GM18526 (cell line): ENCODE data around the gene PARP3.

Experiments
- POLR2A ChIP-seq: IDR thresholded peaks from 3 replicates; pipeline ENCODE4 v1.6.1; 2011; ENCODE audit not compliant: insufficient read length; ENCODE audit errors: extremely low read depth

PARP3 gene

DNA sequence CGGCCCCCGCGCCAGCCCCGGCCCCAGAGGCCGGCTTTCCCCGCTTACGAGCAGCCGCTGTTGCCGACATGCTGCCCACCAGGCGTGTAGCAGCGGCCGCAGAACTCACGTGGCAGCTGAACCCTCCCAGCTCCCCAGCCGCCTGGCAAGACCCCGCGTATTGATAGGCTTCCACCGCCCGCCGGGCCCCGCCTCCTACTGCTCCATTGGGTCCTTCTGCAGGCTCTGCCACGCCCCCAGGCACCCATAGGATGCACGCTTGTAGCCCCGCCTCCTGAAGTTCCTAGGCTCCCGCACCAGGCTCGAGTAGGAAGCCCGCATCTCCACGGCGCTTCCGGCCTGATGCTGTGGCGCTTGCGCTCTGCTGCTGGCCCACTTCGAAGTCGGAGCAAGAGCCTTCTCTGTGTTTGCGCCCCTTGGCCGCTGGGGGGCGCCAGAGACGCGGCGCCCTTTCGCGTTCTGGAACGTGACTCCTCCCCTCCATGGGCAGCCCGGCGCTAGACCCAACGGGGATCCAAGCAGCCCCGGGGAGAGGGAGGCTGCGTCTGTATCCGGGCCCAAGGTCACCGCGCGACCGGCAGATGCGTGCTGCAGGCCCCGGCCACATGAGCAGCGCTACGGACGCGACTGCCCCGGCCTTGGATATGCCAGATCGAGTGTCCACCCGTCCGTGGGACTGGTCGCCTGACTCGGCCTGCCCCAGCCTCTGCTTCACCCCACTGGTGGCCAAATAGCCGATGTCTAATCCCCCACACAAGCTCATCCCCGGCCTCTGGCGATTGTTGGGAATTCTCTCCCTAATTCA lies at the start of gene PARP3, which contains the start of gene RRP9:
Gene PARP3, plus strand, starts transcription at position 566 of the 805 bp plus-strand sequence. CDS start 993 bp downstream, outside the sequence.
Gene RRP9, minus strand, starts transcription at position 107 of the 805 bp plus-strand sequence. Its CDS starts 37 bp downstream, at position 70.
- peak; percentile 73 for TF ChIP-seq POLR2A

GRCh38 chr3:51894391-51894790 lies 47.8 kb upstream of the PARP3 start:
- no peak for TF ChIP-seq POLR2A

GRCh38 chr3:51894939-51895338 lies 47.2 kb upstream of the PARP3 start:
- no peak for TF ChIP-seq POLR2A

- TF ChIP-seq POLR2A = no peak
These were observed 45.4 kb upstream of the PARP3 start for GRCh38 chr3:51896607-51897305.

DNA sequence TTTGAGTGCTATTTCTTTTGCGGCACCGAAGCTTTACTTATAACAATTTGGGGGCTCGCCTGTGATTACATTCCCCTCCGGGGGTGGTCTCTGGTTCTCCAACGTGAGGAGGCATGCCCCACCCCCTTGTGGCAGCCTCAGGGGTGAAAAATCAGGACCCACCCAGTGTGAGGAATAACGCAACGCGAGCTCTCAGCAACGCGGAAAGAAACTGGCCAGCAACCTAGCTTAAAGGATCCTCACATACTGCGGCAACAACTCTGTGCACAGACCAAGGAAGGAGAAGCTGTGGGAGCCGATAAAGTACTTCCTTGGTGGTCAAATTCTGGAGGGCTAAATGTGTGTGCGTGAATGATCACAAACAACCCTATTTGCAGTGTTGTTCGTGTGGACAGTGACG lies 44.8 kb upstream of the PARP3 start:
- TF ChIP-seq POLR2A = no peak

DNA sequence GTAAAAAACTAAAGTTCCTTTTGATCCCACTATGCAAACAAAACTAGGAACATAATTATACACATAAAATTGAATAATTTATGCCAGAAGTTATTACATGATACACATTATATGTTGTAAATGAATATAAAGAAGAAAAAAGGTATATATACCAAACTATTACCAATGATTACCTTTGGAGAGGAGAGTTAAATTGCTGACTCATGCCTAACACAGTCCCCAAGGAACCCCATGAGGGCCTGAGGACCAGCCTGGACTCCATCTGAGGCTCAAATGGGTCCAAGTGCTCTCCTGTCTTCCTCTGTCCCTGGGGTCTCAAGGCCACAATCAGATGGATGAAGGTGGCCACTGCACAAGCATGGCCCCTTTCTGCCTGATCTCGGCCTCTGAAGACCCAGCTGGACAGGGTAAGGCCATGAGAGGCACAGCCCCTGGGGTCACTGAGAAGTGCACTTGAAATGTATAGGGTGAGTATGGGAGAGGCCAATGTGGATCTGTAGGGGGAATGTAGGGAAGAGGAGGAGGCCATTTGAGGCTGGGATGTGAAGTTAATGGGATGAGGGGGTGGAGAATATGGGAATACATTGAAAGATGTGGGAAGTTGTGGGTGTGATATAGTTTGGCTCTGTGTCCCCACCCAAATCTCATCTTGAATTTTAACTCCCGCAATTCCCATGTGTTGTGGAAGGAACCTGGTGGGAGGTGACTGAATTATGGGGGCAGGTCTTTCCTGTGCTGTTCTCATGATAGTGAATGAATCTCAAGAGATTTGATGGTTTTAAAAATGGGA lies 37.9 kb upstream of the PARP3 start:
- no peak for TF ChIP-seq POLR2A

GRCh38 chr3:51908026-51908425 lies 34.1 kb upstream of the PARP3 start:
- TF ChIP-seq POLR2A = no peak

DNA sequence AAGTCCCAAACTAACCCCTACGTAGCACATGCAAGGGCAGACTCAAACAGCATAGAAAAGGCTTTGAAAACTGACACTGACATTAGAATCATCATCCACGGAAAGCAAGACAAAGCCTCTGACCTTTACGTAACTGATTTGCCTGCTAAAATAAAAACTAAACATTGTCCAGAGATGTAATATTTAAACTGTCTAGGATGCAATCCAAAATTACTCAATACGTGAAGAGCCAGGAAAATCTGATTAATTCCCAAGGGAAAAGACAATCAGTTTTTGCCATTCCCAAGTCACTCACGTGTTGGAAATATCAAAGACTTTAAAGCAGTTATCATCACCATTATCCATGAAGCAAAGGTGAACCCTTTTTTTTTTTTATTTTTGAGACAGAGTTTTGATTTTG lies 25.7 kb upstream of the PARP3 start:
- TF ChIP-seq POLR2A = no peak

- TF ChIP-seq POLR2A = no peak
These were observed 21.0 kb upstream of the PARP3 start for GRCh38 chr3:51921081-51921578.

DNA sequence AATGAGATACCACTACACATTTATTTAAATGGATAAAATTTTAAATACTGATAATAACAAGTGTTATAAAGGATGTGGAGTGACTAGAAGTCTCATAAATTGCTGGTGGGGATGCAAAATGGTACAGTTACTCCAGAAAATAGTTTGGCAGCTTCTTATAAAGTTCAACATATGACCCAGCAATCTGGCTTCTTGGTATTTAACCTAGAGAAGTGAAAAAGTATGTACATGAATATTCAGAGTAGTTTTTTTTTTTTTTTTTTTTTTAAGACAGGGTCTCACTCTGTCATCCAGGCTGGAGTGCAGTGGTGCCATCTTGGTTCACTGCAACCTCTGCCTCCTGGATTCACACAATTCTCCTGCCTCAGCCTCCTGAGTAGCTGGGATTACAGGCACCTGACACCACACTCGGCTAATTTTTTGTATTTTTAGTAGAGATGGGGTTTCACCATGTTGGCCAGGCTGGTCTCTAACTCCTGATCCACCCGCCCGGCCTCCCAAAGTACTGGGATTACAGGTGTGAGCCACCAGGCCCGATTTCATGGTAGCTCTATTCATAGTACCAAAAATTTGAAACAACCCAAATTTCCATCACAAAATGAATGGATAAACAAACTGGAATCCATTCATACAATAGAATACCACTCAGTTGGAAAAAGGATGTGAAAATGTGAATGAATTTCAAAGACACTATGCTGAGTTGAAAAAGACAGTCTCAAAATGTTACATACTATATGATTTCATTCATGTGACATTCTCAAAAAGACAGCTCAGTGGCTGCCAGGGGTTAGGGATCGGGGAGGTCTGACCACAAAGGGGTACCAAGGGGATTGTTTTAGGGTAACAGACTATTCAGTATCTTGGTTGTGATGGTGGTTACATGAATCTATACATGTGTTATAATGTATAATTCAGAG lies 14.8 kb upstream of the PARP3 start:
- TF ChIP-seq POLR2A = no peak

DNA sequence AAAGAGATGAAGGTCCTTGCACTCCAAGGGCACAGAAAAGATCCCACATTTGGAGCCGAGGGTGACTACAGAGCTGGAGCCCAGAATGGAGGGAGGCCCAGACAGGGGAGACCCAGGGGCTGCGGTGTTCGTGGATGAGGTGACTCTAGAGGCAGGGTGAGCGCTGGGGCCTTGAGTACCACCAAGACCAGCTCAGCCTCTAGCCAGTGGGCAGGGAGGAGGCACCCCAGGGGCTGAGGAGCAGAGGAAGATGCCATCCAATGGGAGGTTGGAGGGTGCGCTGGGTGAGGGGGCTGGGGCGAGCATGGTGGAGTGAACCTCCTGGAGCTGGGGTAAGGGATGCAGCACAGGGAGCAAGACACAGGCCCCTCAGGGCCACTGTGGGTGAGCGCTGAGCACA lies 13.7 kb upstream of the PARP3 start:
- no peak for TF ChIP-seq POLR2A

DNA sequence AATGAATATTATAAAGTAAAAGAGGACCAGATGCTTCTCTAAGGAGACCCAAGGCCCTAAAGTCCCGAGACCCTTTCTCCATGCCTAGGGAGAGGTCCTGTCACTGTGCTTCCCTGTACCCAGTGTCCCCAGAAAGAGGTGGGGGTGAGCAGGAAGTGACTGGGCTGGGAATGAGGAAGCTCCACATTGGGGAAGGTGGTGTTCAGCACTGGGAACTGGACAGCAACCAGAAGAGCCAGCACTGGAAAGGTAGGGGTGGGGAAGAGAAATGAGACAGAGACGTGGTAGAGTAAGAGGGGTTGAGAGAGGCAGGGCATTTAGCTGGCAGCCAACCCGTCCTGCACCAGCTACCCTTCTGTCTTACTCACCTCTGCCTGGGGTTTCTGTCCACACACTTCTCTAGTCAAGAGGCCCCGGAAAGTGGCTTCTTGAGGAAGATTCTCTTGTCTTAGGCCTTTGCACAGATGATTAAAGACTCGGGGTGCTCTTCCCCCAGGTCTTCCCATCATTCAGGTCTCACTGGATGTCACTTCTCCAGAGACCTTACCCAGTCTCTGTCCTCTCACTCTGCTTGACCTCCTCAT lies 12.7 kb upstream of the PARP3 start:
- no peak for TF ChIP-seq POLR2A

GRCh38 chr3:51930439-51930838 lies 11.7 kb upstream of the PARP3 start:
- TF ChIP-seq POLR2A = no peak

DNA sequence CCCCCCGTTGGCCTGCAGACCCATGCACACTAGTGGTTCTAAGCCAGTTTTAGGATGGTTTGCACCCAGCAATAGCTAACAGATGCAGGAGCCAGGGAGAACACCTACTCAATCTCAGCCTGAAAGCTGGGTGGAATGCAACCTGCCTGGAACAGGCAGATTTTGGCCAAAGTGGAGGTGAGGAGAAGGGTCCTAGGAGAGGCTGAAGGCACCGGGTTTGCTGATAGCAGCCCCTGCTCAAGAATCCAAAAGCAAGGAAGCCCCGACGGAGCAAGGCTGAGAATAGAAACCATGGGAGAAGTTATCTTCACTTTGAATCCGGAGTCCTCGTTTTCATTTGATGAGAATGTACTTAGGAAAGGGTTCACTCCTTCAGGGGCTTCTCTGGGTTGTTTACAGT lies 10.4 kb upstream of the PARP3 start:
- no peak for TF ChIP-seq POLR2A
